Calu3 (cell line): ENCODE data around the gene TEX22. TPM values are rescaled to one million over a fixed set of nuclear protein-coding genes. Genes with fewer than 3 reads are reported as not detected.
"Not testable (repeated sequence)": the region's sequence is repeated elsewhere in the genome, so short reads cannot be mapped to it uniquely, and the experiment has no call there.

Experiments used
- BruUV-seq: library from RNA; stranded (reverse); fragments of 400-500 nt; replicated peaks from 2 replicates; lab custom pipeline; 2021; lab: Mats Ljungman, UMichigan
- CTCF ChIA-PET: fragments of 300-600 bp; sonication (Branson Sonifier 250); formaldehyde crosslinking; loops from one replicate; lab custom pipeline; 2022; ENCODE audit warnings: antibody characterized with exemption; lab: Charles Lee
- DNase-seq: peaks from one replicate; pipeline ENCODE4 v3.0.0; 2022
- H3K27ac Mint-ChIP-seq: one replicate; pipeline ENCODE4 v1.8.0; 2022; ENCODE audit warnings: mixed read lengths; ENCODE audit not compliant: unreplicated experiment
- H3K27me3 Mint-ChIP-seq: one replicate; pipeline ENCODE4 v1.8.0; 2022; ENCODE audit warnings: mixed read lengths; ENCODE audit not compliant: unreplicated experiment
- H3K36me3 Mint-ChIP-seq: one replicate; pipeline ENCODE4 v1.8.0; 2022; ENCODE audit warnings: mild to moderate bottlenecking, moderate library complexity, mixed read lengths; ENCODE audit not compliant: insufficient read depth, unreplicated experiment
- H3K4me1 Mint-ChIP-seq: one replicate; pipeline ENCODE4 v1.8.0; 2022; ENCODE audit warnings: mild to moderate bottlenecking, low read depth, mixed read lengths; ENCODE audit not compliant: unreplicated experiment
- H3K4me3 Mint-ChIP-seq: one replicate; pipeline ENCODE4 v1.8.0; 2022; ENCODE audit warnings: mild to moderate bottlenecking, low read depth, moderate library complexity, mixed read lengths; ENCODE audit not compliant: unreplicated experiment
- H3K9me3 Mint-ChIP-seq: one replicate; pipeline ENCODE4 v1.8.0; 2022; ENCODE audit warnings: low read depth, mixed read lengths; ENCODE audit not compliant: unreplicated experiment
- CTCF ChIP-seq: fragments of 200-600 bp; IDR thresholded peaks from one replicate; pipeline ENCODE4 v1.8.0; 2022; ENCODE audit warnings: antibody characterized with exemption; ENCODE audit not compliant: unreplicated experiment
- intact Hi-C: fragments of 100-400 bp; cut with micrococcal nuclease; formaldehyde crosslinking; loops from one replicate; pipeline ENCODE4 v1.10.0; 2022; ENCODE audit not compliant: unreplicated experiment
- total RNA-seq: library from RNA; stranded (reverse); gene quantifications from 2 replicates; pipeline ENCODE4 v1.2.3, GENCODE V29; 2022

The TEX22 gene
- total RNA-seq, 1 experiment from 2014 or later: 2.8 TPM

- no peak for DNase-seq
- Mint-ChIP-seq H3K9me3 (no peaks in the 10 kb centered on the region), H3K36me3 (peaks cover 21% of the 10 kb centered on the region), H3K4me1 (no peaks in the 10 kb centered on the region), H3K4me3 (no peak overlapping the region), H3K27ac (no peak overlapping the region), H3K27me3 (no peaks in the 10 kb centered on the region)
- intact Hi-C loops: loop anchor here (10.0 kb wide), 1 partner anchor 263 kb away; no protein-coding TSS in a partner anchor
- no peak for TF ChIP-seq CTCF
- CTCF ChIA-PET: no interaction called here
- BruUV-seq: no TSS peak
Measured at GRCh38 chr14:105357626-105358025, 40.7 kb upstream of the TEX22 start.

DNA sequence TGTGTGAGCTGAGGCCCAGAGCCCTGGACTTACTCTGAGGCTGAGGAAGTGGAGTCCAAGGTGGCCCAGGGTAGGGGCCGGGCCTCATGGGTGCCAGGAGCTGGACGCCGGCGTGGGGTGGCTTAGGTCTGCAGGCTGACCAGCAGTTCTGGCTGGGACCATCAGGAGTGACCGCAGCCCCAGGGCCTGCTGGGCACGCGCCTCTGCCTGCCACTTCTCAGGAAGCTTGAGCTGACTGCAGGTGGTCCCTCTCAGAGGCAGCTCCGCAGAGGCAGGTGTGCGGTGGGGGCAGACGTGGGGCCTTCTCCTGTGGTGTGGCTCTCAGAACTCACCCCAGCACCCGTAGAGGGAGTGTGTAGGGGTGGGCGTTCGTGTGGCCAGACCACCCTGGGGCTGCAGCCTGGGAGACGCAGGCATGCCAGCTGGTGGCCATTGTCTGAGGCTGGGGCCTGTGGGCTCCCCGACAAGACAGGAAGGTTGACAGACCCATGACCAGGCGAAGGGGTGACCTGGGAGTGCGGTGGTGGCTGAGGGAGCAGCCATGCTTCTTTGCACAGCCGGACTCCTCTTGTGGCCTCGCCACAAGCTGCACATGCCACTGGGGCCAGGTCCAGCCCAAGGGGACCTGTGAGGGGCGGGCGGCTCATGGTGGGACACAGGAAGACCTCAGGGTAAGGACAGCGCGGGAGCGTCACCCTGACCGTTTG, 40.0 kb upstream of the TEX22 start:
- intact Hi-C loops: loop anchor here (10.0 kb wide), 1 partner anchor 263 kb away; no protein-coding TSS in a partner anchor
- TF ChIP-seq CTCF: no peak
- H3K4me1 Mint-ChIP-seq: no peaks in the 10 kb centered on the region
- H3K36me3 Mint-ChIP-seq: peaks cover 18% of the 10 kb centered on the region
- H3K27ac Mint-ChIP-seq: no peak overlapping the region
- no peaks in the 10 kb centered on the region for H3K9me3 Mint-ChIP-seq
- H3K27me3 Mint-ChIP-seq: no peaks in the 10 kb centered on the region
- BruUV-seq: no TSS peak
- no peak for DNase-seq
- CTCF ChIA-PET: no interaction called here
- no peak overlapping the region for H3K4me3 Mint-ChIP-seq

GRCh38 chr14:105358943-105359342, 39.4 kb upstream of the TEX22 start:
- CTCF ChIA-PET: no interaction called here
- intact Hi-C loops: loop anchor here (10.0 kb wide), 1 partner anchor 264 kb away; no protein-coding TSS in a partner anchor
- Mint-ChIP-seq H3K27me3 (no peaks in the 10 kb centered on the region), H3K27ac (no peak overlapping the region), H3K4me1 (no peaks in the 10 kb centered on the region), H3K36me3 (peaks cover 18% of the 10 kb centered on the region), H3K4me3 (no peak overlapping the region), H3K9me3 (no peaks in the 10 kb centered on the region)
- no peak for TF ChIP-seq CTCF
- BruUV-seq: no TSS peak
- DNase-seq: no peak

DNA sequence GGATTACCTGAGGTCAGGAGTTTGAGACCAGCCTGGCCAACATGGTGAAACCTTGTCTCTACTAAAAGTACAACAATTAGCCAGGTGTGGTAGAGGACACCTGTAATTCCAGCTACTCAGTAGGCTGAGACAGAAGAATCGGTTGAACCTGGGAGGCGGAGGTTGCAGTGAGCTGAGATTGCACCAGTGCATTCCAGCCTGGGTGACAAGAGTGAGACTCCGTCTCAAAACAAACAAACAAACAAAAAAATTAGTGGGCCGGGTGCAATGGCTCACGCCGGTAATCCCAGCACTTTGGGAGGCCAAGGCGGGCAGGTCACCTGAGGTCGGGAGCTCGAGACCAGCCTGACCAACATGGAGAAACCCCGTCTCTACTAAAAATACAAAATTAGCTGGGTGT, 36.9 kb upstream of the TEX22 start:
- H3K4me1 Mint-ChIP-seq, intact Hi-C loops, H3K27ac Mint-ChIP-seq, H3K9me3 Mint-ChIP-seq, H3K4me3 Mint-ChIP-seq, BruUV-seq, H3K27me3 Mint-ChIP-seq, CTCF ChIA-PET, DNase-seq: not testable (repeated sequence)
- peaks cover 13% of the 10 kb centered on the region for H3K36me3 Mint-ChIP-seq
